NOMO-1 treated with dmso at 0.1 percent for 144 hours (cell line): Measurements from ENCODE around the gene KDM5A.

Source experiments
- DNase-seq: peaks from one replicate; lab custom pipeline; 2025; ENCODE audit not compliant: unreplicated experiment; lab: John Stamatoyannopoulos, UW

The KDM5A gene

DNA sequence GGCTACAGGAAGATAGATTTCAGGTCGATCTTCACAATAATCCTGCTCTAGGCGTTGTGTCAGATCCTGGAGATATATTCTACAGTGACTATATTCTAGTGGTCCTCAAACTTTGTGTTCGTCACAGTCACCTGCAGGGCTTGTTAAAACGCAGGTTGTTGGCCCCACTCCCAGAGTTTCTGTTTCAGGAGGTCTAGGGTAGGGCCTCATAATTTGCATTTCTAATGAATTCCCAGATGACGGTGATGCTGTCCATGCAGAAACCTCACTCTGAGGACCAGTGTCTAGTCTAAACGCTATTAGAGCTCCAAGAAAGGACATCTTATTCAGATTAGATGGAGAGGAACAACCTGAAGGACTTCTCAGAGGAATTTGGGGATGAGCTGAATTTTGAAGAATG, 113.3 kb downstream of the KDM5A start:
- no peak for DNase-seq

DNA sequence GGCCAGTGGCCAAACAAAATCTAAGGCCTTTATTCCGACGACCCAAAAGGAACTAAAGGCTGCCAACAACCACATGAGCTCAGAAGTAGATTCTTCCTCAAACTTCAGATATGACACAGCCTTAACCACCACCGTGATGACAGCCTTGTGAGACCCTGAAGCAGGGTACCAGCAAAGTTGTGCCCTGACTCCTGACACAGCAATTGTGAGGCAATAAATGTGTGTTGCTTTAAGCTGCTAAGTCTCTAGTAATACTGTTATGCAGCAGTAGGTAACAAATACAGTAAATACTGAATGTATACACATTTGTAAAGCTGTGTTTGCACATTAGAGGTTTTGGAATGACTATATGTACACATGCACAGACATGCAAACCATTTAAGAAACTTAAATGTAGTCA, 115.7 kb downstream of the KDM5A start:
- DNase-seq, result no peak

DNA sequence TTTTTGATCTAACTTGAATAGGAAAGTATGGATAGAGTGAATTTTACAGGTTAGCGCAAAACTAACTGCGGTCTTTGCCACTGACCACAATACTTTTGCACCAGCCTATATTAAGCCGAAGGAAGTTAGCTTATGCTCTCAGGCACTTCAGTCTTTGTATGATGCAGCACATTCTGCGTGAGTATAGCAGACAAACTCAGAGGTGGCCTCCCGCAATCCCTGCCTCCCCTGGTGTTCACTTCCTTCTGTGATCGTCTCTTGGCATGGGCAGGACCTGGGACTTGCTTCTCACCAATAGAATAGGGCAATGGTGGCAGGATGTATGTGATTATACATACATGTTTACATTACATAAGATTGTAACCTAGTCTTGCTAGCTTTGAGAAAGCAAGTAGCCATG, 116.2 kb downstream of the KDM5A start:
- DNase-seq, result no peak

DNA sequence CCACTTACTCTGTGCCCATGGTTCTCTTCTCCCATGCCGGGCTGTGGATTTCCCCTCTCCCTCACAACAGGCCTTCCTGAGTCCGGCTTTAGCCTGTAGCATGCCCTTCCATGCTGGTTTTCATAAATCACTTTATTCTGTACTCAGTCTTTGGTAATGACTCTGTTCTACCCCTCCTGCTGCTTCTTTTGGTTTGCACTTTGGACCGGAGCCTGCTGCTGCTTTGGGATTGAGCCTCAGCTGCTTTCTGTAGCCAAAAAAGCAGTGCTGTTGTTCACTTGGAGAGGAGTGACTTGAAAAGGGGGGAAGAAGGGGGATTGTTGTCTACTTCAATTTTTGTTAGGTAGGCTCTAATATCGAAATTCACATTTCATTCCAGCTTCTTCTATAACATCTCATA, 118.0 kb downstream of the KDM5A start:
- no peak for DNase-seq

GRCh38 chr12:269191-269590, 119.9 kb downstream of the KDM5A start:
- DNase-seq, result no peak

DNA sequence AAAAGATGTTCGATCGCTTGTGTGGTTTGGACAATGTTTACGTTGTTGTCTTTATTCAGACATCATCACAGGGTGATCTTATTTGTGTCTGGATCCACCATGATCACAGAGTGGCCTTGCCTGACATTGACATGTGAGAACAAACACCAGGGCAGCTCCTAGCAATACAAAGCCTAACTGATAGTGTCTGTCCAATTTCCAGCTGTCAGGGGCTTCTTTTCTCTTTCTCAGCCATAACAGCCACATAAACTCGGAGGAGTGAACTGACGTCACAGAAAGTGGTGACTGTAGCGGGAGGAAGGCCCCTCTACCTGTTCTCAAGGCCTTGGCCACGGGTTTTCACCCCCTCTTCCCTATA, 120.7 kb downstream of the KDM5A start:
- DNase-seq, result no peak

GRCh38 chr12:267581-268482, 121.3 kb downstream of the KDM5A start:
- DNase-seq, result no peak

DNA sequence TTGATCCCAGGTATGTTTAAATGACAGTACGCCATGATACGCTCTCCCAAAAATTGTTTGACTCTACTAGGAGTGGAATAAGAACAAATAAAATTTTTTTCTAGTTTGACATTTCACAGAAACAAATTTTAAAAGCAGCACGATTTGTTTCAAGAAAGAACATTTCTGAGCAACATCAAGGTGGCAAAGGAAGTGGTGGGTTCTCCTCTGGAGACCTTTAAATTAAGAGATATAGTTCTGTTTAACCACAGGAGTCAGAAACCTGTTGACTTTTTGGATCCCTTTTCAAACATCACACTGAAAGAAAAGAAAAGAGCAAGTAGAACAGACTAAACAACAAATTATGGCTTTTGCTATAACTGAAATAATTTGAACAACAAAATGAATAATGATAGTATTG, 124.0 kb downstream of the KDM5A start:
- DNase-seq, result no peak

DNA sequence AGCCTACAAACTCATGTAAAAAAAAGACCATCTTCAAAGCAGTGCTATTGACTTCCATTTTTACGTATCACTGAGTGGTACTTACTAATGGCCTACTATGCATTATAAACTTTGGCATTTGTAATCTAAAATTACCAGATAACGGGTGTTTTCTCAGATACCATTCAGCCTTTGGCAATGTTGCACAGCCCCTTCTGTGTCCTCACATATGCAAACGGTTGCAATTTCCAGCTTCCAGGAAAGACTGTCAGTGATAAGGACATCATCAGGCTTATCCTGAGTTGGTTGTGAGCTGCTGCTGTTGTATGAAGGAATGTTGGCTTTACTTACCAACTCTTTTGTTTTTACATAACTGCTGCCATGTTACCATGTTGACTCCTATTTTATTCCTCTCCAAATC, 124.9 kb downstream of the KDM5A start:
- no peak for DNase-seq

GRCh38 chr12:263574-263973, 125.5 kb downstream of the KDM5A start:
- DNase-seq, result no peak

- no peak for DNase-seq
Measured at GRCh38 chr12:262817-263216, 126.3 kb downstream of the KDM5A start, which contains the start of gene SLC6A13. Gene SLC6A13, minus strand, starts transcription at chr12:262836. Its CDS starts 2,784 bp downstream, at chr12:260052.

GRCh38 chr12:262113-262512, 127.0 kb downstream of the KDM5A start:
- DNase-seq, result no peak

- no peak for DNase-seq
Measured at GRCh38 chr12:257521-258321, 131.4 kb downstream of the KDM5A start.

DNA sequence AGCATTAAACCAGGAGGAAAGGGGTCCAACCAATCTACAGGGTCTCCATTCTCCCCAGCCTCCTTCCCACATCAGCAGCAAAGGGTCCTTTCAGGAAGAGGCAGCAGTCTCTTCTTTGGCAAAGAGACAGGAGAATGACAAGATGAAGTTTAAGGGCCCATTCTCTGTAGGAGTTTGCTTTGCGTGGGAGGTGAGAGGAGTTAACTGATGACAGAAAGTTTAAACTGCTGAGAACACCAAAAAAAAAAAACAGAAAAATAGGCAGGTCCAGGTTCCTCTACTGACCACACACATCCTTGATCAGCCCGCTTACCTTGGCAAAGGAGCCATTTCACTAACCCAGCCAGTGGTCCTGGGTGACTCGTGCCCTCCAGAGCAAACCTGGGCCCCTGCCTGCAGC, 132.2 kb downstream of the KDM5A start:
- no peak for DNase-seq

DNA sequence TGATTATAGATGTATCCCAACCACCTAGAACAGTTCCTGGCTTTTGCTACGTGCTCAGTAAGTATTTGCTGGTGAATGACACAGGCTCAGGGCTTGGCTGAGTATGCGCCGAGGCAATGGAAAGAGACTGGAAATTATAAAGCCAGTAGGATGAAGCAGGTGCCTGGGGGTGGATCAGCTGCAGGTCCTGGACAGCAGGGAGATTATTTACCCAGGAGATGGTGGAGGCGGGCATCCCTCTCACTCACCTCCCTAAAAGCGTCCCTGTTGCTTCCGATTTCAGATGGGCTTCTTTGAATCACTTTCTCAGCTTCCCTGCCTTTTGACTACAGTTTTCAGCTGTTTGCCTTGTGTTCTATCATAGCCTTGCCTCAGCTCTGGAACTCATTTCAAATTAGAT, 132.9 kb downstream of the KDM5A start:
- no peak for DNase-seq

GRCh38 chr12:254912-255311, 134.2 kb downstream of the KDM5A start:
- DNase-seq, result no peak

DNA sequence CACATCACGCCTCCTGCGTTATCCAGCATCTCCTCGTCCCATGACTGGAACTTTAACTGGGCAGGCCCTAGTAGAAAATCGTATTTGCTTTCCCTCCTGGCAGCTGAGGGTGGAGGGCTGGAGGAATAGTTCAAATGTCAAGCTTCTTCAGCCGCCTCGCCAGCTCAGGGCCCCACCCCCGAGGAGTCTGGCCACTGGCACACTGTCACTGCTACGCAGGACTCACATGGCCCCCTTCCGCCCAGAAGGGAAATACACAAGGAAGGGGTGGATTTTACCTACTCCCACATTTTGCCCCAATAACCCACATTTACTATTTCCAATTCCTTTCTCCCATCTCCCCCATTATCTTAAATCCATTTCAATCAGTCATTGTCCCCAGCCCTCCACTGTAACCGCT, 135.1 kb downstream of the KDM5A start:
- DNase-seq, result no peak

DNA sequence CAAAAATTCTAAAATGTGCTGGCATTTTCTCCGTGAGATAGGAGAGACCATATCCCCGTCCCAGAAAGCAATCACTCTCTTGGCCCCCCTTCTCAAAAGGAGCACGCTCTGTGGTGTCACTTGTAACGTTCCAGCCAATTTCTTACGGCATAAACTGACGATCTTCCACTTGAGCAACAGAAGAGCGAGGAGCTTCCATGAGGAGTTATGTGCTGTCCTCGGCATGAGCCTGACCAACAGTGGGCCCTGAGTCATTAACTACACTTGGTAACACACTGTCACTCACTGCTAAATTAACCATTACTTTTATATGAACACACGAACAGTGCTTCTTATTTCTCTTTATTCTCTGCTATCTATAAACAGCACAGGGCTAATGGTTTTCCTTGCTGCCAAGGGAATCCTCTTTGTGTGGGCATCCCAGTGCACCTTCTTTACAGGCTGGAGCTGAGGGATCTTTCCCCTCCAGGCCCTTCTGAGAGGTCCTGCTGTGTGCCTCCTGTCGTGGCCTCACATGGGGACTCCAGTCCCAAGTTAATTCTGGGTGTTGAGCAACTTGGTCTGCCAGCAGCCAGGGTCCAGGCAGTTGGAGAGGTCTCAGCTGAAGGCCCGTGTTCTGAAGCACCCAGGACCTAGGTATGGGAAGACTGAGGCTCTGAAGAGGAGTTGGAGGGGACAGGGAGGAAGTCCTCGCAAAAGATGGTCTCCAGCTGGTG, 135.8 kb downstream of the KDM5A start:
- no peak for DNase-seq

- DNase-seq, result no peak
Measured at GRCh38 chr12:252636-253035, 136.5 kb downstream of the KDM5A start.

GRCh38 chr12:247271-247670, 141.8 kb downstream of the KDM5A start:
- no peak for DNase-seq

- no peak for DNase-seq
Measured at GRCh38 chr12:243381-243780, 145.7 kb downstream of the KDM5A start.

DNA sequence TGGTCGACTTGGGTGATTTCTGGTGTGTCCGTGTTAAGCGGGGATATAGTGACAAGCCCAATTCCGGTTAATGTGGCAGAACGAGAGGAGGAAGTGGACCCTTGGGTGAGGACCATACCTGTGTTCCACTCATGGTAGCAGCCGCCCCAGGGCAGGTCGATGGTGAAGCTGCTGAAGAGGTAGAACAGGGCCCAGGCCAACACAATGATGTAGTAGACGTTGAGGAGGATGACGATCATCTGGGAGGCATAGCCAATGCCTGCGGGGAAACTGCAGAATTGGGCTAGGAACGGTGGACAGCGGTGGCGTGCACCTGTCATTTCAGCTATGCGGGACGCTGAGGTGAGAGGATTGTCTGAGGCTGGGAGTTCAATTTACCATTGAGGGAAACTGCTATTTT, 146.6 kb downstream of the KDM5A start:
- no peak for DNase-seq
